K562 (cell line): ENCODE results near the gene SPRY2.

Experiments
- DACH1 ChIP-seq: fragments of 450-650 bp; IDR thresholded peaks from 2 replicates; pipeline ENCODE4 v1.6.1; 2018; ENCODE audit not compliant: partially characterized antibody
- MAZ ChIP-seq, 2 experiments: fragments of 450-650 bp in 1 of 2; sonication (generic) in 1 of 2; formaldehyde crosslinking; IDR thresholded peaks in 1 of 2; conservative IDR thresholded peaks in 1 of 2; 2 replicates each; pipeline versions ENCODE4 v1.4.0 to v1.5.0; 2020; ENCODE audit warnings: mild to moderate bottlenecking in 1 of 2, missing genetic modification reagents in 1 of 2
- NR2C2 ChIP-seq, 2 experiments: fragments of 200-800 bp in 1 of 2; sonication (Bioruptor generic) in 1 of 2; sonication (generic) in 1 of 2; formaldehyde crosslinking in 1 of 2; IDR thresholded peaks; 2 replicates each; pipeline versions ENCODE4 v1.6.1 to v1.8.0; 2016 to 2022; ENCODE audit warnings: mild to moderate bottlenecking in 1 of 2, missing compliant biosample characterization in 1 of 2, missing genetic modification characterization in 1 of 2, missing genetic modification reagents in 1 of 2
- ZBTB49 ChIP-seq: sonication (generic); formaldehyde crosslinking; IDR thresholded peaks from 2 replicates; pipeline ENCODE4 v1.8.0; 2022; ENCODE audit warnings: missing genetic modification reagents, mild to moderate bottlenecking, borderline replicate concordance
- ZNF274 ChIP-seq: IDR thresholded peaks from 2 replicates; pipeline ENCODE4 v1.6.1; 2011; ENCODE audit warnings: low read depth, mild to moderate bottlenecking, low read length, moderate library complexity, borderline replicate concordance
- TF ChIP-seq, protein P1 (sequence below), 3 experiments: IDR thresholded peaks in 2 of 3; conservative IDR thresholded peaks in 1 of 3; 2 replicates each; pipeline ENCODE4 v1.5.1; 2011 to 2012; ENCODE audit warnings: low read length in 3 of 3, mild to moderate bottlenecking in 3 of 3, control low read depth in 2 of 3, improper control_type of control experiment in 1 of 3, inconsistent platforms in 1 of 3, low read depth in 1 of 3, mixed read lengths in 1 of 3, moderate library complexity in 1 of 3; ENCODE audit not compliant: insufficient read depth in 2 of 3

DNA sequence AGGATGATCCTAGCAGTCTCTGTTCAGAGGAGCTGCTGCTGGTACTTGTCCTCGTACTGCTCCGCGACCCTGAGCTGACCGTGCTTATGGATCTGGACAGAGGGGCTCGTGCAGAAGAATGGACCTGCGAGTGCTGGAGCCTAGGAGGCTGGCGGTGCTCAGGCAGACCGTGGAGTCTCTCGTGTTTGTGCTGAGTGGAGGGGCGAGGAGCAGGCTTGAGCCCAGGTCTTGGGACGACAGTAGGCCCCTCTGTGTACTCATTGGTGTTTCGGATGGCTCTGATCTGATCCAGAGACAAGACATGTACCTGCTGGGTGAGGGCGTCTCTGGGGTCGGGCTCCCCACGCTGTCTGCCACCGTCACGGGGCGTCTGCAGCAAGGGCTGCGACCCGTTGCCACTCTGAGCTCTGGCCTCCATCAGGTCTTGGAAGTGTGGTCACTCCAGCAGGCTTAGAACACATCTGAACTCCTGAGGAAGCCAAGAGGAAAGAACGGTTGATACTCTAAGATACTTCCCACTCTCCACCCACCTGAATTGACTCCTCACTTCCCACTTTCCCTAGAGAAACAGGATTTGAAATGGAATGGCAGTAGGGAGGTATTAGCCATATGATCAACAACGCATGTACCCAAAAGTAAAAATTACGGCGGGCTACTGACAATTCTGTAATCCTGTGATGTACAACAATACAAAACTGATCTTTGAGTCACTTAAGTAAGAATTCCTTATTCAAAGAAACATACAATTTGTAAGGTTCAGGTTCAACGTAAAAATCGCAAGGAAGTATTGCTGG, 3.4 kb downstream of the SPRY2 start:
- TF ChIP-seq DACH1 = no peak
- TF ChIP-seq, protein P1, sequence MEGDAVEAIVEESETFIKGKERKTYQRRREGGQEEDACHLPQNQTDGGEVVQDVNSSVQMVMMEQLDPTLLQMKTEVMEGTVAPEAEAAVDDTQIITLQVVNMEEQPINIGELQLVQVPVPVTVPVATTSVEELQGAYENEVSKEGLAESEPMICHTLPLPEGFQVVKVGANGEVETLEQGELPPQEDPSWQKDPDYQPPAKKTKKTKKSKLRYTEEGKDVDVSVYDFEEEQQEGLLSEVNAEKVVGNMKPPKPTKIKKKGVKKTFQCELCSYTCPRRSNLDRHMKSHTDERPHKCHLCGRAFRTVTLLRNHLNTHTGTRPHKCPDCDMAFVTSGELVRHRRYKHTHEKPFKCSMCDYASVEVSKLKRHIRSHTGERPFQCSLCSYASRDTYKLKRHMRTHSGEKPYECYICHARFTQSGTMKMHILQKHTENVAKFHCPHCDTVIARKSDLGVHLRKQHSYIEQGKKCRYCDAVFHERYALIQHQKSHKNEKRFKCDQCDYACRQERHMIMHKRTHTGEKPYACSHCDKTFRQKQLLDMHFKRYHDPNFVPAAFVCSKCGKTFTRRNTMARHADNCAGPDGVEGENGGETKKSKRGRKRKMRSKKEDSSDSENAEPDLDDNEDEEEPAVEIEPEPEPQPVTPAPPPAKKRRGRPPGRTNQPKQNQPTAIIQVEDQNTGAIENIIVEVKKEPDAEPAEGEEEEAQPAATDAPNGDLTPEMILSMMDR (IDR thresholded peaks at IDR 0.05 in 2 of 3, conservative IDR thresholded peaks at IDR 0.05 in 1 of 3; ENCODE audit: insufficient read depth in 2 of 3, low read depth in 1 of 3, low read length in 3 of 3) = no peak
- TF ChIP-seq NR2C2 (CRISPR knock-in tag; IDR thresholded peaks at IDR 0.05) = no peak
- no peak for TF ChIP-seq NR2C2 (tag; IDR thresholded peaks at IDR 0.05)
- no peak for TF ChIP-seq ZBTB49 (CRISPR knock-in tag)
- TF ChIP-seq MAZ (CRISPR knock-in tag; conservative IDR thresholded peaks at IDR 0.05 in 1 of 2, IDR thresholded peaks at IDR 0.05 in 1 of 2) = no peak
- TF ChIP-seq ZNF274 = no peak
